GM18519 (cell line): ENCODE results near the gene PLTP.

Experiments
- ATAC-seq: cut with Tn5 transposase; IDR thresholded peaks from one replicate; pipeline ENCODE4 v1.9.1; 2021; ENCODE audit warnings: mild to moderate bottlenecking, moderate library complexity; ENCODE audit not compliant: unreplicated experiment, low FRiP score

Gene PLTP

DNA sequence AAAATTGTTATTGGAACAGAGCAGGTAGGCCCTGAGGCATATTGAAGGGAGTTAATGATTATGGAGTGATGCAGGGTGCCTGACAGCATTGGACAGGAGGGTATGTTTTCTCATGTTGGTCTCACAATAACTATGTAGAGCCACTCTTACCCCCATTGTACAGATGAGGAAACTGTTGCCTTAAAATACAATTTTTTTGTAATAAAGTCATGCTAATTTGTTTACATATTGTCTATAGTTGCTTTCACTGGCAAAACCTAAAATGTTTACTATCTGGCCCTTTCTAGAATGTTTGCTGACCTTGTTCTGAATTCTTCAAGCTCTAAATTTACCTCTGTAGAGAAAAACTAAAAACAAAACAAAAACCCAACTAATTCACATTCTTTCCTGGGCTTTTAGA lies 60.5 kb downstream of the PLTP start:
- ATAC-seq, result no peak

DNA sequence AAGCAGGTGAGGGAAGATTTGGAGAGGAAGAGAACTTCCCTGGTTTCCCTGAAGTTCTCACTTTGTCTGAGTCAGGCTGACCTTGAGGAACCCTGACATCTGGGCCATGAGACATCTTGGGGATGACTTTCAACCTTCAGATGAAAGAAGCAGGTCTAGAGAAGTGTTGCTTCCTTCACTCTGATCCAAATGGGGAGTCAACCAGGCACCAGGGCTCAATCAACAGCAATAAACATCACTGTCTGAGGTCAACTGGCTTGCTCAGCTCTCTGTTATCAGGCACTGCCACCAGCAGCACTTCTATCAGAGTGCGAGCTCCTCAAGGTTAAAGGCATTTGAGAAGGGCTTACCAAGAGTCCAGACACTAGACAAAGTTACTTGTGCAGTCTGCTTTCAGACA lies 61.0 kb downstream of the PLTP start:
- no peak for ATAC-seq

DNA sequence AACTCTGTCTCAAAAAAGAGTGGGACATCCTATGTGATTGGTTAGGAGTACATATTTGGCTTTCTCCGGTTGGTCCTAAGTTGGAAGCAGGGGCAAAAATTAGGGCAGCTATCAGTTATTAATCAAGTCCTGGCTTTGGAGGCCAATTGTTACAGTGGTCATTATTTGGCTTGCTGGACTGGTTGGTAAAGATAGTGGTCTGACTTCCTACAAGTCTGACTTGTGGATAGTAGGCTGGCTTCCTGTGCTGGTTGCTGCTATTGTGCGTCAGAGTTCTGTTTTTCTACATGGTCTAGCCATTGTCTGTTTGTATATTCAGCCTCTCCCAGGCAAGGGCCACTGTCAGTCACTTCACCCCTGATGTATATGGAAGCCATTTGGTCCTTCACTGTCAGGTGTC lies 61.7 kb downstream of the PLTP start:
- ATAC-seq, result no peak

DNA sequence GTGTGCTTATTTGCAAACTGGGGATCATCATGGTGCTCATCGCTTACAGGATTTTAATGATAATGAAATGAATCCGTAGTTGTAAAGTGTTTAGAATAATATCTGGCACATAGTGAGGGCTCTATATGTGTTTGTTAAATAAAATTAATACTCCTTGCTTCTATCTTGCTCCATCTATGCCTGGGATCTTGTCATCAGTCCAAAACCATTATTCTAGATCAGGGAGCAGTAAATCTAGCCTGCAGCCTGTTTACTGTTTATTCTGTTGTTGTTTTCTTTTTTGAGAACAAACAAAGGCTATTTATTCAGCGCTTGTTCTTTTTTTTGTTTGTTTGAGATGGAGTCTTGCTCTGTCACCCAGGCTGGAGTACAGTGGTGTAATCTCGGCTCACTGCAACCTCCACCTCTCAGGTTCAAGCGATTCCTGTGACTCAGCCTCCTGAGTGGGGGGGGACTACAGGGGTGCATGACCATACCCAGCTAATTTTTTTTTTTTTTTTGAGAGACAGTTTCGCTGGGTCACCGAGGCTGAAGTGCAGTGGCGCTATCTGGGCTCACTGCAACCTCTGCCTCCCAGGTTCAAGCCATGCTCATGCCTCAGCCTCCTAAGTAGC lies 62.9 kb downstream of the PLTP start:
- no peak for ATAC-seq
